ENCODE measurements around the gene RIPK3.

RIPK3 gene

DNA sequence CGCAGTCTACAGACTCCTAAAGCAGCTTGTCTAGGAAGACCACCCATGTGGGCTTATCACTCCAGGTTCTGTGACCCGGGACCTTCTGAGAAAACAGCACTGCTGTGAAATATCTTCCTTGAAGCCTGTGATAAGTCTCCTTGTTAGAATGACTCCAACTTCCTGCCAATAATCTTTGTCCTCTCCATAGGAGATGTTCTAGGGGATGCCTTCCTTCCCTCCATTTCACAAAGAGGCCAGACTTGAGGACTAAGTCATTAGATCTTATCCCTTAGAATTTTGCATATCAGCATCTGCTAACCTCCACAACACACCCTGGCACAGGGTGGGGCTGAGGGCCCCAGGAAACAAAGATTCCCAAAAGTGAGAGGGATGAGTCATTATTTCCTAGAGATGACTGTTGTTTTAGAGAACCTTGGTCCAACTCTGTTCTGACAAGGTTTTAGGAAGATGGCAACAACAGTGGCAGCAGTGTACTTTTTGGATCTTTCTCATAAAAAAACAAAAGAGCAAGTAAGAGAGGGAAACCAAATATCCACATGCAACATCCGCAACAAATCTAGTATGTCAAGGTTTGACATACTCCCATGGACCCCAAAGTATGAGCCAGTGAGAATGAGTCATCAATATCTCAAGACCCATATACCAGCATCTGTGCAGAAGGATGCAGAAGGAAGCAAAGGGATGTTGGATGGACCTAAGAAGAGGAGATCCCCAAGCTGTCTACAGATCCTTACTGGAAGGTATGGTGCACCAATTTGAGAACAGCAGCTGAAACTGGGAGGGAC is 22.5 kb downstream of the RIPK3 start:
- no peak for DNase-seq

DNA sequence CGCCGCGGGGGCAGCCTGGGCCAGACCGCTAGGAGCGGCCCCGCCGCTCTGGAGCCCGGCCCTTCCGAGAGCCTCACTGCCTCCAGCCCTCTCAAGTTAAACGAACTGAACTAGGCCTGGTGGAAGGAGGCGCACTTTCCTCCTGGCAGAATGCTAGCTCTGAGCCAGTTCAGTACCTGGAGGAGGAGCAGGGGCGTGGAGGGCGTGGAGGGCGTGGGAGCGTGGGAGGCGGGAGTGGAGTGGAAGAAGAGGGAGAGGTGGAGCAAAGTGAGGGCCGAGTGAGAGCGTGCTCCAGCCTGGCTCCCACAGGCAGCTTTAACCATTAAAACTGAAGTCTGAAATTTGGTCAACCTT is 23.2 kb downstream of the RIPK3 start:
- no peak for DNase-seq

DNA sequence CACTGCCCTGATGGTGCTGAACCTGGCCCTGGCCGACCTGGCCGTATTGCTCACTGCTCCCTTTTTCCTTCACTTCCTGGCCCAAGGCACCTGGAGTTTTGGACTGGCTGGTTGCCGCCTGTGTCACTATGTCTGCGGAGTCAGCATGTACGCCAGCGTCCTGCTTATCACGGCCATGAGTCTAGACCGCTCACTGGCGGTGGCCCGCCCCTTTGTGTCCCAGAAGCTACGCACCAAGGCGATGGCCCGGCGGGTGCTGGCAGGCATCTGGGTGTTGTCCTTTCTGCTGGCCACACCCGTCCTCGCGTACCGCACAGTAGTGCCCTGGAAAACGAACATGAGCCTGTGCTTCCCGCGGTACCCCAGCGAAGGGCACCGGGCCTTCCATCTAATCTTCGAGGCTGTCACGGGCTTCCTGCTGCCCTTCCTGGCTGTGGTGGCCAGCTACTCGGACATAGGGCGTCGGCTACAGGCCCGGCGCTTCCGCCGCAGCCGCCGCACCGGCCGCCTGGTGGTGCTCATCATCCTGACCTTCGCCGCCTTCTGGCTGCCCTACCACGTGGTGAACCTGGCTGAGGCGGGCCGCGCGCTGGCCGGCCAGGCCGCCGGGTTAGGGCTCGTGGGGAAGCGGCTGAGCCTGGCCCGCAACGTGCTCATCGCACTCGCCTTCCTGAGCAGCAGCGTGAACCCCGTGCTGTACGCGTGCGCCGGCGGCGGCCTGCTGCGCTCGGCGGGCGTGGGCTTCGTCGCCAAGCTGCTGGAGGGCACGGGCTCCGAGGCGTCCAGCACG is 23.8 kb downstream of the RIPK3 start:
- DNase-seq: no peak

DNA sequence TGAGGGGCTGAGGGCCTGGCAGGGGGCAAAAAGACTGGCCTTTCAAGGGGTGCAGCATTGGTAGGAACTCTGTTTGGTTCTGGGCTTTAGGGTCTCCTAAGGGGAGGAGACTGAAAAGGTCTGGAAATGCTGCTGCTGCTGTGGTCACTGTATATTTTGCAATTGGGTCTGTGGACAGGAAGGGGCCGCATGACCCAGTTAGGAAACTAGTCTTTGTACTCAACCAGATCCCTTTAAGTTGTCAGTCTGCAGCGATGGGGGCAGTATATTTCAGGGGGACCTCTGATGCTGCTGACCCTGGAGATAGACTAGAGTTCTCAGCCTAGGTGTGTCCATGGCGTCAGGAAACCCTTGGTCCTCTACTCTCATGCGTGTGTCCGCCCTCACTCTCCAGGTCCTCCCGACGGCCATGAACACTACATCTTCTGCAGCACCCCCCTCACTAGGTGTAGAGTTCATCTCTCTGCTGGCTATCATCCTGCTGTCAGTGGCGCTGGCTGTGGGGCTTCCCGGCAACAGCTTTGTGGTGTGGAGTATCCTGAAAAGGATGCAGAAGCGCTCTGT is 24.5 kb downstream of the RIPK3 start:
- DNase-seq: no peak

DNA sequence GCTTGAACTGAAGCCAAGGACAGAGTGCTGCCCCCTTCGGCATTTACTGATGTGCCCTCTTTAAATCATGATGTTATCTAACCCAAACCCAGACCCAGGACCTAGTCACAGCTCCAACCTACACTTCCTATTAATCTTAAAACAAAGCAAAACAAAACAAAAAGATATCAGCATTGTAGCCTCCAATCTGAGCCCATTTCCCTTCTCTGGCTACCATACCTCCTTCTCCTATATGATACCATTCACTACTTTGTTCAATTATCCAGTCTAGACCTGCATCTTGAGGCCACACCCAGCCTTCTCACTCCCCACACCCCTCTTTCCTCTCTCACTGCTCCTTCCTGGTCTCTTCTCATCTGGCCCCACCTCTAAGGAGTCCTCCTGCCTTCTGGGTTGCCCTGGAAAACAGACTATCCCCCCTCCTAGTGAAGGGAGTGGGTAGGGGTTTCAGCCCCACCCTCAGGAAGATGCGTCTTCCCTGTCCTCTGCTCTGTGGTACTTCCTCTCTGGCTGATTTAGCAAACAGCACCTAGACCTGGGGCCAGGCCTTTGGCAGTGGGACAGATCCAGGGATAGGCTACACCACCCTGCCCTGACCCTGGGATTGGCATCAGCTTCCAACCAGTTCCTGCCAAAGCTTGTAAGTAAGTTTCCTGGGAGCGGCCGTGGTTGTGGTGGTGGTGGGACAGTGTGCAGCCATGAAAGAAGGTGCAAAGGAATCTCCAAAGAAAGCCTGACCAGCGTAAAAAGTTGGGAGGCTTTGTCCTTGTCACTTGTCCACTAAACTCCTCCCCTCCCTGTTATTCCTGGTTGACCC is 25.2 kb downstream of the RIPK3 start:
- DNase-seq: no peak

DNA sequence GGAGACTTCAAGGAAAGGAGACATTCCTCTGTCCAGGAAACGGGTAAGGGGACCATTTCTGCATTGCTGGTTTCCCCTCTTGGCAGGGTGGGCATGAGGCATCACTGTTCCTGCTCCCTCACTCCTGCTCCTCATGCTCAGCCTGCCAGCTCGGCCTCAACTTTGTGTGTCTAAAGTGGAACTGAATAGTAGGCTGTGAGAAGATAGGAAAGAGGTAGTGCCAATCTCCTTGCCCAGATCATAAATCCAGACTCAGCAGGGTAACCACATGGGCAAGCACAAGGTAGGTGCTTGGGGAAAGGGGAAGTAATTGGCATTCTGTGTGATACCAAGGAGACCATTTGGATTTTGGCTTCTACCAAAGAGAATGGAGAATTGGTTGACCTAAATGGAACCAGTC is 25.9 kb downstream of the RIPK3 start:
- no peak for DNase-seq

DNA sequence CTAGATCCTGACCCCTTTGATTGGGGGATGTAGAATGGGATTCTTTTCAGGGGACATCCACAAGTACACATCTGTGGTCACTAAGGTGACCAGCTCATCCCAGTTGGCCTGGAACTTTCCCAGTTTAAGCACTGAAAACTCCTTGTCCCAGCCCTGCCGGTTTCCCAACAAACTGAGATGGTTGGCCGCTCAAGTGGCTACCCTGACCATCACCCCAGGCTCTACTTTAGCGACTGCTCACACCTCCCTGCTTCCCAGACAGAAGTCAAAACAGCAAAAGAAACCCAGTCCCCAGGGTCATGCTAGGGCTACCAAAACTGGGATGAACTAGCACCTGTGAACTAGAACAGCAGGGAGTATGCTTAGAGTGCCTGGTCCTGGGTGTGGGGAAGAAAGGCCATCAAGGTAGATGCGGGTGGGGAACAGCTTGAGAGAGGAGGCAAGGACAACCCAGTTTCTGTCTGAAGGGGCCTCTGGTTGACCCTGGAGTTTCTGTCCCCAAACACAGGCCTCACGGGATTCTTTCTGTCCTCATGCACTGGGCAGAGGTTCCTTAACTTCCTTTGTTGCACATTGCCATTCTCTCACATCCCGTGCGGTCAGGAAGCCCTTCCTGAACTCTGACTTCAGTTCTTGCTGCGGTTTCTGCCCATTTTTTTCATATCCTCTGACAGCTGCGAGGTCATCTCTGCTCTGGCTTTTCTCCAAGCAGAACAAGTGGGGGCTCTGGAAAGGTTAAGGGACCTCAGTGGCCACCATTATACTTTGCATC is 26.9 kb downstream of the RIPK3 start:
- no peak for DNase-seq

DNA sequence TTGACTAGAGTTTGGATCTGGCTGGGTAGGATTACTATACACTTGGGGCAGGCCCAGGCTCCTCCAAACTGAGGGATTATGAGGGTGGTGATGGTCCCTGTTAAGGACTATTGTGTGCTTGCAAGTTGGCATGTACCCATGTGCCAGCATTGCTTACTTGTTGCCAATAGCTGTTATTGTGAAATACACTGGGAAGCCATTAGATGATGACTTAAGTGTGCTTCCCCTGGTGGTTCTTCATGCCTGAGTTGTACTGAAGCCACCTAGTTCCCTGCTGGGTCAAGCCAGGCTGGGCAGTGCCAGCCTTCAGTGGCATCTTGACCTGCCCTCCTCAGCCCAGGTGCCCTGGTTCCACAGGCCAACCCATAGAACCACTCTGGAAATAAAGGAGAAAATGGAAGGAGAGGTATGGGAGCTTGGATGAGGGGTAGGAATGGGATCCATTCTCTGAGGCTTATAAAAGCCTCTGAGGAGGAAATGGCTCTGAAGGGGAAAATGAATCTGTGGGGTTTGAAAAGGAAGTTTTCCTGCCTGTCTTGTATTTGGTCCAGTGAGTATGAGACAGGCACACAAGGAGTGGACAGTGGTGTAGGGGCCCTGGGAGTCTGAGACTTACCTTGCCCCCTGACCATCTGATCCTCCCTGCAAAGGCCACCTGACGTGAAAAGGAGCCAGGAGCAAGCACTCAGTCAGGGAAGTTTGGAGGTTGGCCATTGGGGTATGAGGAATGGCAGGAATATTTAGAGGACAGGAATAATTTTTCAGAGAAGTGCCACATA is 27.8 kb downstream of the RIPK3 start:
- DNase-seq: no peak

DNA sequence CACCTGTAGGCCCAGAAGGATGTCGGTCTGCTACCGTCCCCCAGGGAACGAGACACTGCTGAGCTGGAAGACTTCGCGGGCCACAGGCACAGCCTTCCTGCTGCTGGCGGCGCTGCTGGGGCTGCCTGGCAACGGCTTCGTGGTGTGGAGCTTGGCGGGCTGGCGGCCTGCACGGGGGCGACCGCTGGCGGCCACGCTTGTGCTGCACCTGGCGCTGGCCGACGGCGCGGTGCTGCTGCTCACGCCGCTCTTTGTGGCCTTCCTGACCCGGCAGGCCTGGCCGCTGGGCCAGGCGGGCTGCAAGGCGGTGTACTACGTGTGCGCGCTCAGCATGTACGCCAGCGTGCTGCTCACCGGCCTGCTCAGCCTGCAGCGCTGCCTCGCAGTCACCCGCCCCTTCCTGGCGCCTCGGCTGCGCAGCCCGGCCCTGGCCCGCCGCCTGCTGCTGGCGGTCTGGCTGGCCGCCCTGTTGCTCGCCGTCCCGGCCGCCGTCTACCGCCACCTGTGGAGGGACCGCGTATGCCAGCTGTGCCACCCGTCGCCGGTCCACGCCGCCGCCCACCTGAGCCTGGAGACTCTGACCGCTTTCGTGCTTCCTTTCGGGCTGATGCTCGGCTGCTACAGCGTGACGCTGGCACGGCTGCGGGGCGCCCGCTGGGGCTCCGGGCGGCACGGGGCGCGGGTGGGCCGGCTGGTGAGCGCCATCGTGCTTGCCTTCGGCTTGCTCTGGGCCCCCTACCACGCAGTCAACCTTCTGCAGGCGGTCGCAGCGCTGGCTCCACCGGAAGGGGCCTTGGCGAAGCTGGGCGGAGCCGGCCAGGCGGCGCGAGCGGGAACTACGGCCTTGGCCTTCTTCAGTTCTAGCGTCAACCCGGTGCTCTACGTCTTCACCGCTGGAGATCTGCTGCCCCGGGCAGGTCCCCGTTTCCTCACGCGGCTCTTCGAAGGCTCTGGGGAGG is 28.9 kb downstream of the RIPK3 start, which contains the start of gene LTB4R:
Gene LTB4R, plus strand, starts transcription at position 857 of the 959 bp plus-strand sequence. CDS start 4,150 bp downstream, outside the sequence.
- DNase-seq: no peak

DNA sequence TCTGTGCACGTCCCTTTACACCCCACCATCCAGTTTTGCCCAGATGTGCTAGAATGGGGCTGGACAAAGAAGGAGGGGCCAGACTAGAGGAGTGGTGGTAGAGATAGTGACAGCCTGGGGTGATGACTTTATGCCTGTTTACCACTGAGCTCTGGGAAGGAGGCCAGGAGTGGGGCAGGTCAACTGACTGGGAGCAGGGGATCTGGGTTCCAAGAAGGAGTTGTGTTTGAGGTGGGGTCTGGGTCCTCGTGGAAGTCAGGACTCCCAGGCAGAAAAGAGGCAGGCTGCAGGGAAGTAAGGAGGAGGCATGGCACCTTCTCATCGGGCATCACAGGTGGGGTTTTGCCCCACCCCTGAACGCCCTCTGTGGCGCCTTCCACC is 29.5 kb downstream of the RIPK3 start:
- DNase-seq: no peak

DNA sequence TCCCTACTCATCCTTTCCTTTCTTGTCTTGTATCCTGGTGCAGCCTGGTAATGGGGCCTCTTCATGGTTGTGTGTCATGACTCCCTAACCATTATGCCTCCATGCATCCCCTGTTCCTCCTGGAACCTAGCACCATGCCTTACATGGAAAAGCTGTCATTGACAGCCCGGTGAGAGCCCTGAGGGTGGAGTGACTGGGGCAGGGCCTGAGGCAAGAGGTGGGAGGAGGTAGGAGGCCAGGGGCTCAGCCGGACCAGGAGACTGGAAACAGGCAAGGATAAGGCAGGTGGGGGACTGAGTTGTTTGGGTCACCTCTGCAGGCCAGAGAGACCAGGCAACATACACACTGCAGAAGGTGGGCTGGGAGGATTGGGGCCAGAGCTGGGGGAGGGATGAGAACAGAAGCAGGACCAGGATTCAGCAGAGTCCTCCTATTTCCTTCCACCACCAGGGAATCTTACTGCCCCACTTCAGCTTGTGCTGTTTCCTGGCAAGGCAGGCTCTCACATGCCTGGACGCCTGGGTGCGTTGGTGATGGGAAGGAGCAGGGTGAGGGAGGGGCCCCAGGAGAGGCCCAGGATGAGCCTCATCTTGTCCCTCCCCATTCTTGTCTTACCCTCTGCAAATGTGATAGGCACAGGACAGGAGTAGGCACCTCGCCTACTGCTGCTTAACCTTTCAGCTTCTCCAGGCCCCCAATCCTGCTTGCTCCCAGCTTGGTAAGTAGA is 30.1 kb downstream of the RIPK3 start, which contains the start of gene LTB4R2:
Gene LTB4R2, plus strand, starts transcription at position 603 of the 727 bp plus-strand sequence. CDS start 525 bp downstream, outside the sequence.
- DNase-seq: no peak

DNA sequence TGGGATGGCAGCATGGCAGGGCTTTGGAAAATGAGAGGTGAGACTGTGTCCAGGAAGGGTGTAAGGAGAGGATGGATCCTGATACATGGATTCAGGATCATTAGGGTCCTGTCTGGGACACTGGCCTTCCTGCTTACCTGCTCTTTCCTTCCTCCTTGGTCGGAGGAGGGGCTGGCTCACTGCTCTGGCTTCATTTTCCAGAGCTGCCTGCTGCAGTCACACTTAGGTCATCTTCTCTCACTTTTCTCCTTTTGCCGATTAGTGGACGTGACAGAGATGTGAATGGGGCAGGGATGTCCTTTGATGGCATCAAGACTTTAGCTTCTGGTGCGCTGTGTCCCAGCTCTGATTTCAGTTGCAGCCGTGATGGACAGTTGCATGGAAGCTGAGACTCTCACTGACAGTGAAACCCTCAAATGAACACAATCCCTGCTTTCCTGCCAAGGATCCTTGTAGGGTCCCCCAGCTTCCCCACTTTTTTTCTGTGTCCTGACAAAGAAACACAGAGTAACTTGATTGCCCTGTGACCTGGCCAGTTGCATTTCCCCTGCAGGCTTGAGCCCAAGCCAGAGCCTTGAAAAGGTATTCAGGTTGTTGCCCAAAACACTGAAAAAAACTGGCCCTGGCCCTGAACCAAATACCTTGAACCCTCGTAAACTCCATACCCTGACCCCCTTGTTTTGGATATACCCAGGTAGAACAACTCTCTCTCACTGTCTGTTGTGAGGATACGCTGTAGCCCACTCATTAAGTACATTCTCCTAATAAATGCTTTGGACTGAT is 31.3 kb downstream of the RIPK3 start:
- no peak for DNase-seq

DNA sequence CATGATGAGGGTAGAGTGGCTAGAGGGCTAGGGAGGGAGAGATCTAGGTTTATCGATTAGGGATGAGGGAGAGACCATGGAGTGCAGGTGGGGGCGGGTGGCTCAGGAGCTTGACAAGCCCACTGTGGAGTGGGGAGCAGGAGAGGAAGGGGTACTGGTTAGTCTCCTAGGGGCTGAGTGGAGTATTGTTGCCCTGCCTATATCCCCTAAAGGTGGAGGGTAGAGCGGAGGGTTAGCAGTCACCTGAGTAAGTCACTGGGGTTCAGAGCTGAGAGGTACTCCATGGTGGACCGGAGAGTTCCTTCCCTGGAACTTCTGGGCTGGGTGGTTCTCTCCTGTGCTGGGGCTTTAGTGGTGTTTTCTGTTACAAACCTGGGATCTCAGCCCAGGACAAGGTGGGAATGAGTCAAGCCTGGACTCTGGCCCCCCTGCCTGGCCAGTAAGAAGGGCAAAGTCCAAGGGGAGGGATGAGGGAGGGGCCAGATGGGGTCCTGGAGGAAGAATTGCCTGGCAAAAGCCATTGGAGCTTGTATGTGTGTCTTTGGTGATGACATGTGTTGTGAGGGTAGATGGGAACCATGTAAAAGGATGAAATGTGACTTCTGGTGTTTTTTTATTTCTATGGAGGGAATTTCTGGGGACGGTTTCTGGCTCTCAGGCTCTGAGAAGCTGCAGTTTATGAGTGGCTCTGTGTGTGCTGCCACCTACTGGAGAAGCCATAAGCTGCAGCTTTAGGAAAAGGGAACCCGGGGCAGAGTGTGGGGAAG is 32.0 kb downstream of the RIPK3 start, which contains the start of gene CIDEB:
Gene CIDEB, minus strand, starts transcription at position 403 of the 767 bp plus-strand sequence. Its CDS starts 119 bp downstream, at position 284.
- peak; percentile 7 for DNase-seq

DNA sequence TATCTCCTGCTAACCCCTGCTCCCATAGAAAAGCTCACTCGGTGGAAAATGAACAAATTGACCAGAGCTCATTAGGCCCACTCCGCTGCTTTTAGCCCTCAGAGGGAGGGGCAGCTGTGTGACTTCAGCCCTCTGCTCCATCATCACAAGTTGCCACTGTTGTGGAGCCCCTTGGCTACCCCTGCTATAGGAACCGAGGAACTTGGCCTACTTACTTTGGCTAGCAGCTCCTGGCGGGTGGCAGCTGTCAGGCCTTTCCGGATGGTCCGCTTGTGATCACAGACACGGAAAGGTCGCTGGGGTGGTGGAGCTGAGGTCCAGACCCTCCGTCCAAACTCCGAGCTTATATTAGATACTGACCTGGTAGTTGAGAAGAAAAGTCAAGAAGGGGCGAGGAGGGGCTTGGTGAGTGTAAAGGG is 32.6 kb downstream of the RIPK3 start:
- DNase-seq: no peak

DNA sequence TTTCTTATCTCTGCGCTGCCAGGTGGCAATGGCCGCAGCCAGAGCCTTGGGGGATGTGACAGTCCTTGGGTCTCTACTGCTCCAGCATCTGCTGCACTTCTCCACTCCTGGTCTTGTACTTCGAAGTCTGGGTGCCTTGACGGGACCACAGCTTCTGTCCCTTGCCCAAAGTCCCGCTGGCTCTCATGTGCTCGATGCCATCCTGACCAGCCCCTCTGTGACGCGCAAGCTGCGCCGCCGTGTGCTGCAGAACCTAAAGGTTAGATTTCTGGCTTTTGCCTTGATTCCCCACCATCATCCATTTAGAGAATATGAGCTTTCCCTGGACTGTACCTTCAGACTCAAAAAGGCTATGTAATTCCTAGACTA is 35.8 kb downstream of the RIPK3 start:
- no peak for DNase-seq

DNA sequence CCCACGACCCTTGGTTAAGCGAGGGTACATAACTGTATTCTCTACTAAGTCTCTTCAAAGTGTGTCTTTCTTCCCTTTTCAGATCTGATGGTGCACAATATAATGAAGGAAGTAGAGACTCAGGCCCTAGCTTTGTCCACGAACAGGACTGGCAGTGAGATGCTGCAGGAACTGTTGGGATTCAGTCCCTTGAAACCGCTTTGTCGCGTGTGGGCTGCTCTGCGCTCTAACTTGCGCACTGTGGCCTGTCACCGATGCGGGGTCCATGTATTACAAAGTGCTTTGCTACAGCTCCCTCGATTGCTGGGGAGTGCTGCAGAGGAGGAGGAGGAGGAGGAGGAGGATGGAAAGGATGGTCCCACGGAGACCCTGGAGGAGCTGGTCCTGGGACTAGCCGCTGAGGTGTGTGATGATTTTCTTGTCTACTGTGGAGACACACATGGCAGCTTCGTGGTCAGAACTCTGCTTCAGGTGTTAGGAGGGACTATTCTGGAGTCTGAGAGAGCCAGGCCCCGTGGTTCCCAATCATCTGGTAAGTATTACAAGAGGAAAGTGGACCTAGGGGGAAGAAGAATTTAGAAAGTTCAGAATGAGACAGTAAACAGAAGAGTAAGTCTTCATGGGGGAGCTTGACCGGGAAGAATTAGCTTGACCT is 39.3 kb downstream of the RIPK3 start:
- no peak for DNase-seq
